GM19455 (cell line): ENCODE data around the gene CSNK1A1.
A peak's percentile ranks its signal among the peaks of the same experiment; 100 is the strongest.
"Not testable (repeated sequence)": the region's sequence is repeated elsewhere in the genome, so short reads cannot be mapped to it uniquely, and the experiment has no call there.

ENCODE experiments used
- ATAC-seq: cut with Tn5 transposase; IDR thresholded peaks from one replicate; pipeline ENCODE4 v1.9.1; 2021; ENCODE audit not compliant: unreplicated experiment

Gene CSNK1A1

DNA sequence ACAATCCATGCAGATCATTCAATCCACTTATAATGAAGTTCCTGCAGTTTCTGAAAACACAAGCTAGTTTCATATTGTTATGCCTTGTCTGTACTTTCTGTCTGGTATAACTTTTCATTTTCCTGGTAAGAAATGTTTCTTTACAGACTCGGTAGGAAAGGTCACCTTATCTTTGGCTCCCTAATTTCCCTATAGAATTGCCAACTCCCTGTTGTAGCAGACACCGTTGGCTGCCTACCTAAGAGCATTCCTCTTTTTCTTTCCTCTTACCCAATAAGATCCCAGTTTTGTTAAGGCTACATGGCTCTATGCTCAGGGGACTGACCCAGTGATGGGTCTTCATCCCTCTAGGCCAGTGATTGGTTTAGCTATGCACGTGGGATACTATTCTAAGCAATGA lies 23.9 kb upstream of the CSNK1A1 start:
- no peak for ATAC-seq

GRCh38 chr5:149572576-149573231 lies 21.5 kb upstream of the CSNK1A1 start:
- ATAC-seq: no peak

DNA sequence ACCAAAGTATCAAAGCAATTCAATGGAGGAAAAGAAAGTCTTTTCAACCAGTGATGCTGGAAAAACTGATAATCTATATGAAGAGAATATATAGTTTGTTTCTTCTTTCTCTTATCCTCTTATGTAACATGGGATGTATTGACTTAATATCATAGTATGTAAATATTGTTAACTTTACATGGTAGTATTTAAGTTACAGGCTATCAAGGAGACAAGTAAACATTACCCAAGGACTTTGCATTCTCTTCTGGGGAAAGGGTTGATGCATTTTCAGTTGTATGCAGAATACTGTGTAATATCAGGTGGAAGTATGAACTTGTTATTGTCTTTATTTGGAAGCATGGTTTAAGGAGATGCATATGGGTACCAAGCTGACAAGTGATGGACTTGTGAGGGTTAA lies 20.9 kb upstream of the CSNK1A1 start:
- no peak for ATAC-seq

DNA sequence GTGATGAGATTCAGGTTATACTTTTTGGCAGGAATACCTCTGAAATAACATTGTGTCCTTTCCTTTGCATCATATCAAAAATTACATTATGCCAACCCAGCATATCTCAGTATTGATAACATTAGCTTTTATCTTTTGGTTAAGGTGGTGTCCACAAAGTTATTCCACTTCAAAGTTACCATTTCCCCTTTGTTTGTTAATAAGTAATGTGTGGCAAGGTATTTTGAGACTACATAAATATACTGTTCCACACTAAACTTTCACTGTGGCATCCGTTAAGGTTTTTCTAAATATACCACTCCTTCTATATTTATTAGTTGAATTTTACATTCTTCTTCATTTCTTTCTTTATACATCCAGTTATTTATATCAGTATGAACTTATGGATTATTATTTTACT lies 16.0 kb upstream of the CSNK1A1 start:
- no peak for ATAC-seq

DNA sequence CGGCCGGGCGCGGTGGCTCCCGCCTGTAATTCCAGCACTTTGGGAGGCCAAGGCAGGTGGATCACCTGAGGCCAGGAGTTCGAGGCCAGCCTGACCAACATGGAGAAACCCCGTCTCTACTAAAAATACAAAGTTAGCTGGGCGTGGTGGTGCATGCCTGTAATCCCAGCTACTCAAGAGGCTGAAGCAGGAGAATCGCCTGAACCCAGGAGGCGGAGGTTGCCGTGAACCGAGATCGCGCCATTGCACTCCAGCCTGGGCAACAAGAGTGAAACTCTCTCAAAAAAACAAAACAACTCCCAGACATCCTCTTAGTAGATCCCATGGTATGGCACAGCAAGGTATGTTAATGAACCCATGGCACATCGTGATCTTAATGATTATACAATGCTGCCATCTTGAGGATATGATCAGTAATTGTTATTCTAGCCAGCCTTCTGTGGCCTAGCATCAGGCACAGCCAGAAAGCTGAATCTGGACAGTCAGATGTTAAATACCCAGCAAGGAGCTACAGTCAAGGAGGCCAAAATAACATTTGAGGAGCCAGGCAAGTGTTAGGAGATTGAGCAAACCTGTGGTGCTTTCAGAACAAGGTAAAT lies 13.4 kb upstream of the CSNK1A1 start:
- peak; percentile 88 for ATAC-seq

GRCh38 chr5:149563466-149563865 lies 12.2 kb upstream of the CSNK1A1 start:
- ATAC-seq: no peak

DNA sequence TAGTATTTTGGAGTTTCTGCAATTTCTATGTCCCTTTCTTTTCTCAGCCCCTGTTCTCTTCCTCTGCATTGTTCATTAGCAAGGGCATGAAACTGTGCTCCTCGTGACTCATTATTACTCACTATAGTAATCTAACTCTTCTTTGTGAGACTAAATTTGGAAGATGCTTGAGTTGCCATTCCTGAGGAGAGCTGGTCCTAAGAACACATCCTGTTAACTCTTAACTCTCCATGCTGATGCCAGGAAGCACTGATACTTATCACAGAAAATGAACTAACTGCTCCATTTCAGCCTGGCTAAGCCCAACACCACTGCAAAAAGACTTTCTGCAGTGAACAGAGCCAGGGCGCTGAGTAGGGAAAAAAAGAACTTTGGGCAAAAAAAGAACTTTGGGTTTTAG lies 10.6 kb upstream of the CSNK1A1 start:
- no peak for ATAC-seq

DNA sequence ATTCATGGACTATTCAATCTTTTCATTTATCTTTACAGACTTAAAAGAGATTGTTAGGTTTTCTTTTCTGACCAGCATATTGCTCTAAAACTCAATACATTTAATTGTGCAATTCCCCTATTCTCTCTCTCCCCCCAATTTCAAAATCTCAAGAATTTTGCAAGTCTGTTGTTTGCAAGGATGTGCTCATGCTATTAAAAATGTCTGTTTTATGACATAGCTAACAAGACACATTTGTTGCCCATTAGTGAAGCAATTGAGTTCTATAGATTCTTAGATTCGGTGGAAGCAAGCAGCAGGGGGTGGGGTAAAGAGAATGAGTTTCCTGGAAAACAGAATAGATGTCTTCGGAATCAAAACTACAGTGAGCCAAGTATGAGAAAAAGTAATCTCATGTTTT lies 8.5 kb upstream of the CSNK1A1 start:
- no peak for ATAC-seq

DNA sequence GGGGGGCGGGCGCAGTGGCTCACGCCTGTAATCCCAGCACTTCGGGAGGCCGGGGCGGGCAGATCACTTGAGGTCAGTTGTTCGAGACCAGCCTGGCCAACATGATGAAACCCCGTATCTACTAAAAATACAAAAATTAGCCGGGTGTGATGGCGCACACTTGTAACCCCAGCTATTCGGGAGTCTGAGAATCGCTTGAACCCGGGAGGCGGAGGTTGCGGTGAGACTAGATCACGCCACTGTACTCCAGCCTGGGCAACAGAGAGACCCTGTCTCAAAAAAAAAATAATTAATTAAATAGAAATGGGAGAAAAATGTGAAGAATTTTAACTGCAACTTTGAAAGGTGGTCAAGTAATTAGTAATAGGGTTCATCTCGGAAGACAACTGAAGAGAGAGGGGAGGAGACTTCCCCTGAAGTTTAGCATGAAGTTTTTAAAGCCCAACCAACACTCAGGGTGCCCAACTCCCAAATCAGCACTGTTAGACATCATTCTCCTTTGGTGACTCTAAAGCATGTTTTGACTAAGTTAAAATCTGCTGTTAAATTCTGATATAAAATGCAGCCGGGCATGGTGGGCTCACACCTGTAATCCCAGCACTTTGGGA lies 1.4 kb upstream of the CSNK1A1 start:
- no peak for ATAC-seq

DNA sequence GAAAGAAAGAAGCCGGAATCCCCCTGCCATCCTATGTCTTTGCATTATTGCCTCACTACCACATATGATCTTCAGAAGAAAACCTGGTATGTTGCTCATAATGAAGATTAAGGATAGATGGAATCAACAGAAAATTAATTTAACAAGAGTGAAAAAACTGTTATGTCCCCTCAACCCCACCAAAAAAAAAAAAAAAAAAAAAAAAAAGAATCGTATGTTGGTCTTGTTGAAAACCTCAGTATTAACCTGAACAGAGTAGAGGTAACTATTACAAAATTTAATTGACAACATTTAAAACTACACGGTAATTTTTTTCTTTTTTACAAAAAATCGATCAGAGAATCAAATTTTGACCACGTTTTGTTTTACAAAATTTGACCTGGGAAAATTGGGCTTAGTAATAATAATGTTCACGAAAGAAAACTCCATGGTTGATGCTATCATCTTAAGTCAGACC lies 827 bp upstream of the CSNK1A1 start:
- ATAC-seq: no peak

DNA sequence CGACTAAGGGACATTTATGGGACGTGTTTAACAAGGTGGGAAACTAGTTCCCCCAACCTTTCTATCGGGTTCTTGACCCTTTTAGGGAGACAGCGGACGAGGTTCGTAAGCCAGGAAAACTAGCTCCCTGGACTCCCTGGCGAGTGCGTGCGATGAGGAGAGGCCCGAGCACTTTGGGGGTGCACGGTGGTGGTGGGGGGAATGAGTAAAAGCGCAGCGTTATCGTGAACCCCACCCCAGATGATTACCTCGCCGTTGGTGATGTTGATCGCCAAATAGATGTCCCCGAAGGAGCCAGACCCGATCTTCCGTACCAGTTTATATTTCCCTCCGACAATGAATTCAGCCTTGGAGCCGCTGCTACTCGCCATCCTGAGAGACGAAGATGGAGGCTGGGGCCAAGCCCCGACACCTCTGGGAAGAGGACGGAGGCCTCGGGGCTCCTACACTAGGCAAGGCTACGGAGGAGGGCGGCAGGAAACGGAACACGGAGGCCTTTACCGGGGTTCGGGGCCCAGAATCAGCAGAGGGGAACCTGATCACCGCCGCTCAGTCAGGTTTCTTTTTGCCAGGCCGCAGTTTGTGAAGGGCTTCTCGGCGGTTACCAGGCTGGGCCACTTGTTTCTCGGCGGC lies 529 bp downstream of the CSNK1A1 start:
- peak; percentile 9 for ATAC-seq

DNA sequence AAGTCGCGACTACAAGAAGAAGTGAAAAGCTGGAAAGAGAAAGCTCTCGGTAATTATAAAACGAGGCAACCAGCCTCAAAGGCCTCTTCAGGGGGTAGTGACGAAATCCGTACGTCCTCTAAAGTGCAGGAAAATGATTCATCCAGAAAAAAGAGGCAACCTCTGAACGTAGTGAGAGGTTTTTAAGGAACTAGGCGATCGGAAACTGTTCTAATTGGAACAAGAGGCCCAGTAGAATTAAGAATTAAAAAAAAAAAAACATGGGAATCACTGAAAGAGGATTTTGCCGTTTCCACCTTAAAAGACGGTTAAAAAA lies 1.0 kb downstream of the CSNK1A1 start:
- no peak for ATAC-seq

DNA sequence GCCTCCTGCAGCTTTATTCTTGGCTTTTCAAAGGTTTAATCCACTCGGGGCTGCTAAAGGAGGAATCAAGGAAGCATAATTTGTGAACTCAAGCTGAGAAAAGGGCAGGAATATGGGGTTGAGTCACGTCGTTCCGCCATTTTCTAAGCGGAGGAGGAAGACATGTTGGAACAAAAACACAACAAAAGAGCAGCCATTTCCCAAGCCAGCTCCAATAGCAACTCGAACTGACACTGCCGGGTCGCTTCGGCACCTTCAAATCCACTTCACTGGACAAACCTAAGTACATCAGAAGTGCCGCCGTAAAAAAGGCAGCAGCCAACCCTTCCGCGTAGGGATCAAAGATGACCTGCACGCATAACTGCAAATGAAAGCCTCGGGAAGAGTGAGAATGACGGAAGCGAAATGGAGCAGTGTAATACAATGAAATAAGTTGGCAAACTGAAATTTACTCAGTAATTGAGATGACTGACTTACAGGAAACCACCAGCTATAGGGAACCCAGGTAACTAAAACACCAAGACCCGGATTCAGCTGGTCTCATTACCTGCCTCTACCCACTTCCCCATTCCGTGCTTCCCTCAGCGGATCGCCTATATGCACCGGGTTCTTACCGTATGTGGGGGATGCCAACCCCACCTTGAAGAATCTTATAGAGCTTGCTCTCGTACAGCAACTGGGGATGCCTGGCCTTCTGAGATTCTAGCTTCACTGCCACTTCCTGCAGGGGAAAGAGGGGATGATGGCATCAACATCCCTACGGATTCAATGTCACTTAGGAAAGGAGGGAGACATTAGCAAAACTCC lies 1.6 kb downstream of the CSNK1A1 start:
- peak; percentile 31 for ATAC-seq

- ATAC-seq: no peak
Observed at GRCh38 chr5:149546974-149547373, 4.3 kb downstream of the CSNK1A1 start.

- ATAC-seq: no peak
Observed at GRCh38 chr5:149545327-149545726, 5.9 kb downstream of the CSNK1A1 start.

DNA sequence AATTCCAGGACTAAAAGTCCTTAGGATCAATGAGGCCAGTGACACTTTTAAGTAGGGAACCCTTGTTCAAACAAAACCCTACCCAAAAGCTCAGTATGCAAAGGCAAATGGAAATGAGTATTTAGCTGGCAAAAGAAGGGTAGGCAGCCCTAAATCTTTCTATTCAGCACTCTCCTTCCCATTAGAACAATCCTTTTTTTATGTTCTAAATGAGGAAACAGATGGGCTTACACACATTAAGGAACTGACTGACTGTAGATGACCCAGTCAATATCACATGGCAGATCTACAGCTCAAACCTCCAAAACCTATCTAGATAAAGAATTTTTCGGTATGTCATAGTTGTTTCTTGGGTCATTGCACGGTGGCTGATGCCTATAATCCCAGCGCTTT lies 7.2 kb downstream of the CSNK1A1 start:
- no peak for ATAC-seq

- no peak for ATAC-seq
Observed at GRCh38 chr5:149543361-149544027, 7.7 kb downstream of the CSNK1A1 start.

DNA sequence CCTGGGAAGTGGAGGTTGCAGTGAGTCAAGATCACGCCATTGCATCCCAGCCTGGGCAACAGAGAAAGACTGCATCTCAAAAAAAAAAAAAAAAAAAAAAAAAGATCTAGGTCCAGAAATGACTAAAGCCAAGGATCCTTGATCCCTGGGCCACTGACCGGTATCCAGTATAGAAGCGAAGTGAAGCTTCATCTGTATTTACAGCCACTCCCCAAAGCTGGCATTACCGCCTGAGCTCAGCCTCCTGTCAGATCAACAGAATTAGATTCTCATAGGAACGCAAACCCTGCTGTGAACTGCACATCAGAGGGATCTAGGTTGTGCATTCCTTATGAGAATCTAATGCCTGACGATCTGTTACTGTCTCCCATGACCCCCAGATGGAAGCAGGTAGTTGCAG lies 9.3 kb downstream of the CSNK1A1 start:
- ATAC-seq: no peak

- ATAC-seq: no peak
Observed at GRCh38 chr5:149540089-149540488, 11.2 kb downstream of the CSNK1A1 start.

DNA sequence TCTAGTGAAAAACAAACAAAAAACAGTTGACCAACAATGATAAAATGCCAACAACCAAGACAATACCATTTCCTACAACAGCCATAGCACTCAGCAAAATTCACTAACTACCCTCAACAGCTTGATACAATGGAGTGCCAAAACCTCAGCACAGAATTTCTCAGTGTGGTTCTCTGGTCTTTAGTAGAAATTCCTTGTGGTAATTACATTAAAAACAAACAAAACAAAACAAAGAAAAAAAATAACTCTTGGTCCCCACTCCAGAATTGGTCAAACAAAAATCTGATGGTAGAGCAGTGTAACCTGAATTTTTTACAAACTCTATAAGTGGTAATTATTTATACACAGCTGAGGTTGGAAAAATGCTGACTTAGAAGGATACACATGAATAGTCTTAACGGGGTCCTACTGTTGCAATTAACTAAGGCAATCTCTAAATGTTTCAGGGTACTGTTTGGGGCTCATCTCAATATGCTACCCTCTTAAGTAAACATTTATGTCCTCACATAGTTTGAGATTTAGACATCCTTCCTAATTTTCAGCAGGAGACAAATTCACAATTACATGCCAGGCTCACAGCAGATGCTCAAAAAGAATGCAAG lies 13.8 kb downstream of the CSNK1A1 start:
- no peak for ATAC-seq

DNA sequence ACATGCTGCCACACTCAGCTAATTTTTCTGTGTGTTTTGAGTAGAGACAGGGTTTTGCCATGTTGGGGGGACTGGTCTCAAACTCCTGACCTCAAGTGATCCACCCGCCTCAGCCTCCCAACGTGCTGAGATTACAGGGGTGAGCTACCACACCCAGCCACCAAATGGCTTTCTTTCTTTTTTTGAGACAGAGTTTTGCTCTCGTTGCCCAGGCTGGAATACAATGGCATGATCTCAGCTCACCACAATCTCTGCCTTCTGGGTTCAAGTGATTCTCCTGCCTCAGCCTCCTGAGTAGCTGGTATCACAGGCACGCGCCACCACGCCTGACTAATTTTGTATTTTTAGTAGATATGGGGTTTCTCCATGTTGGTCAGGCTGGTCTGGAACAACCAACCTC lies 15.5 kb downstream of the CSNK1A1 start:
- ATAC-seq: not testable (repeated sequence)
